CD4-positive, alpha-beta T cell treated with Interleukin-2 at 100 ng/mL for 4 hours (primary cell): ENCODE measurements around the gene ATP2B2.
"Not testable (repeated sequence)": the region's sequence is repeated elsewhere in the genome, so short reads cannot be mapped to it uniquely, and the experiment has no call there.

Source experiments
- DNase-seq: peaks from one replicate; pipeline ENCODE4 v3.0.0-alpha.2; 2020; ENCODE audit warnings: low spot score

The ATP2B2 gene

DNA sequence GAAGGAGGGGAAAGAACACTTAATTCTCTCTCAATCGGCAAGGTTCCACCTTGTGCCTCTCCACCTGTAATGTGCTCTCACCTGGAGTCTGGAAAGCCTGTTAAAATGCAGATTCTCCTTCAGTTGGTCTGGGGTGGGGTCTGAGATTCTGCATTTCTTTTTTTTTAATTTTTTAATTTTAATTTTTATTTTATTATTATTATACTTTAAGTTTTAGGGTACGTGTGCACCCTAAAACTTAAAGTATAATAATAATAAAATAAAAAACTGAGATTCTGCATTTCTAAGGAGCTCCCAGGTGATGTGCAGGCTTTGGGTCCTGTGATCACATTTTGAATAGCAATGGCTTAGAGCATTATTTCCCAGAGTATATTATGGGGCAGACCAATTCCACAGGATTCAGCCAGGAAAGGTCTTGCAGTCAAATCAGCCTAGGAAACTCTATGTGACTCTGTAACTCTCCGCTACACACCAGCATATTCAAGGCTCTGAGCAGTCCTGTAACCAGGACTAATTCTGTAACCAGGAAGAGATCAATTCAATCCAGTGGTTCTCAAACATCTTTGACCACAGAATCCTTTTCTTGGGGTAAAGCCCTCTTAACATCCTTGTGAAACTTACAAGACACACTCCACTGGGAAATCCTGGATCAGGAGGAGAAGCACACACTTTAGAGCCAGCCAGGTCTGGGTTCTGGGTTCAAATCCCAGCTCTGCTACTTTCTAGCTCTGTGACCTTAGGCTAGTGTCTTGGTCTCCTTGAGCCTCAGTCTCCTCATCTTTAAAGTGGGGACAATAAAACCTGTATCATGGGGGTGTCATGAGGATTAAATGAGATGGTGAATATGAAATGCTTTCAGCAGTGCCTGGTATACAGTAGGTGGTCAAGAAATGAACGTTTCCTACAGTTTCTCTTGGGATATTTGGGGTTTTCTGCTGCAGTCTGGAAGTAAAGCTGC is 122.2 kb downstream of the ATP2B2 start:
- no peak for DNase-seq

DNA sequence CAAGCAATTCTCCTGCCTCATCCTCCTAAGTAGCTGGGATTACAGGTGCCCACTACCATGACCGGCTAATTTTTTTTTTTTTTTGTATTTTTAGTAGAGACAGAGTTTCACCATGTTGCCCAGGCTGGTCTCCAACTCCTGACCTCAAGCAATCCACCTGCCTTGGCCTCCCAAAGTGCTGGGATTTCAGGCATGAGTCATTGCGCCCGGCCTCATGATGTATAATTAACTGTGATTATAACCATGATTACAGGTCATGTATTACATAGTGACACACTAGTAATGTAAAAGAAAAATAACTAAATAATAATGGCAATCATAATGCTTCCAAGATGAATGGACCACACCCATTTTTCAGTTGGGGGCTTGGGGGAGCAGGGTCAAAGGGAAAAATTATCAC is 122.9 kb downstream of the ATP2B2 start:
- not testable (repeated sequence) for DNase-seq

GRCh38 chr3:10381336-10381735 is 124.0 kb downstream of the ATP2B2 start:
- no peak for DNase-seq

DNA sequence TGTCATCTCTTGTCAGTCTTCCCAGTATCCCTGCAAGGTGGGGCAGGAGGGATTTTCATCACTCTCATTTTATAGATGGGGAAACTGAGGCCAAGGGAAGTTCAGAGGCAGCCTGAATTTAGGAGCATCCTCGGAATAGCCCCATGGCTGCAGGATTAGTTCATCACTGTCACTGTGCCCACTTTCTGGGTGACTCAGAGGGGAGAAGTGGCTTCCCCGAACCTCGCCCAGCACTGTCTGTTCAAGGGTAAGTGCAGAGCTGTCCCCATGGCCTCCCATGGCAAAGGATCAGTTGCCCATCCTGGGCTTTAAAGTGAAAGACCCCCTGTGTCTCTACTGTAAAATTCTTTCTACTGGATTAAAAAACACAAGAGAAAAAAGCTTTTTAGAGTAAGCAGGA is 124.5 kb downstream of the ATP2B2 start:
- no peak for DNase-seq

DNA sequence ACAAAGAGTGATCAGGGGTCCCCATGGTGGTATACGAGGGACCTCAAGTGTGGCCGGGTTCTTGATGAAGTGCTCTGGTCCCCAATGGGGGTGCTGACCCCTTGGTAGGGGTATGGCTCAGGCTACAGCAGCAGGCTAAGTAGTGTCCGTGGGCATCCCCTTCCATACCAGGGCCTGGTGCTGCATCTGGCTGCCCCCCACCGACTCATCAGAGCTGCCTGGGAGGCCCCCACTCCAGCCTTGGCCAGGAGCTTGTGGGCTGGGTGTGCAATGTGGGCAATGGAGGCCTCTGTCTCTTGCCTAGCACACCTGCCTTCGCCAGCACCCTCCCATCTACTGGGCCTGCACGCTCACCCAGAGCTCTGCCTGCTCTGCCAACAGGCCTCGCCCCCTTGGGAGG is 125.4 kb downstream of the ATP2B2 start:
- no peak for DNase-seq

GRCh38 chr3:10379161-10379560 is 126.2 kb downstream of the ATP2B2 start:
- no peak for DNase-seq

GRCh38 chr3:10378742-10379141 is 126.6 kb downstream of the ATP2B2 start:
- DNase-seq = no peak

GRCh38 chr3:10378246-10378645 is 127.1 kb downstream of the ATP2B2 start:
- no peak for DNase-seq

DNA sequence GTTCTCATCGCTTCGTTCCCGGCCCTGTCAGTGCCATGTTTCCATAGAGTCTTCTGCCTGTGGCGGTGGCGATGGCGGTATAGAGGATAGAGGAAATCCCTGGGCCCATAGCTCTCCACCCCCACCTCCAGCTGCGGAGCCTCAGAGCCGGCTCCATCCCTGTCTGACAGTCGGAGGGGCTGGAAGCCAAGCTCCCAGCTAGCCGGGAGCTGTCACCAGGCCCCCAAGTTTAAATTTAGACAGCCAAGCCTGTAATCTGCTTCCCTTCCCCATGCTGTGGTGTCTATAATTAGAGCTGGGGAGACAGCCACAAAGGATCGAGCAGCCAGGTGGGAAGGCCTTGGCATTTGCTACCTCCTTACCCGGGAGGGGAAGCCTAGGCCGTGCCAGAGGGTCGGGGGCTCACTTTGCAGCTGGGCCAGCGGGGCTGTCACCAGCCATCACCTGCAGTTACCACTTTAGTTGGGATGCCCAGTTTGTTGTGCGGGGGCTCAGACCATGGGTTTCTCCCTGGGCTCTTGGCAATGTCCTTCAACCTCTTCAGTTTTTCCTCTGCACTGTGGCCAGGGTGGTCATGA is 128.1 kb downstream of the ATP2B2 start:
- DNase-seq = no peak

GRCh38 chr3:10376353-10376752 is 129.0 kb downstream of the ATP2B2 start:
- no peak for DNase-seq

DNA sequence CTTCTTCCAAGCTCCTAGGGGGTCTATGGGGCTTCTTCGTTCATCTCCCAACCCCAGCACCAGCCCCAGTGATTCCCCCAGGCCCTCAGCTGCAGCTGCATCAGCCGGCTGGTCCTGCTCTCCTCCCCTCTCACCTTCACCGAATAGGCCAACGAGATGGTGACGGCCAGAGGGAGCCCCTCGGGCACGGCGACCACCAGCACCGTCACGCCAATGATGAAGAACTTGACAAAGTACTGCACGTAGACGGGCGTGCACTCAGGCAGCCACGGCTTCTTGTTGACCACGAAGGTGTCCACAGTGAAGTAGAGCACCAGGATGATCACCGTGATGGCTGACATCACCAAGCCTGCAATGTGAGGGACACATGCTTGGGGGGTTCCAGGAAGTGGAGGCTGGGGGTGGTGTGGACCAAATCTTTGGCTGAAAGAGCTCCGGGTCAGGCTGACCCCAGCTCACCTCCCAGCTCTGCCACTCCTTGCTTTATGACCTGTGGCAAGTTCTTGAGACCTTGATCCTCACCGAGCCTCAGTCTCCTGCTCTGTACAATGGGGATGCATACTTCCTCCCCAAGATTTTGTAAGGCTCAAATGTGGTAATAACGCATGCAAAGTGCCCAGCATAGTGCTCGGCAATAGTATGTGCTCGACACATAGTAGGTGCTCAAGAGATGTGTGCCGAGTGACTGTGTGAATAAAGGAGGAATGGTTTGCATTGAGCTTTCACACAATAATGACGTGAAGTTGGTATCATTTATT is 129.9 kb downstream of the ATP2B2 start:
- DNase-seq = no peak

- DNase-seq = no peak
Measured at GRCh38 chr3:10374311-10374710, 131.1 kb downstream of the ATP2B2 start.

- DNase-seq = no peak
Measured at GRCh38 chr3:10373686-10374261, 131.6 kb downstream of the ATP2B2 start.

DNA sequence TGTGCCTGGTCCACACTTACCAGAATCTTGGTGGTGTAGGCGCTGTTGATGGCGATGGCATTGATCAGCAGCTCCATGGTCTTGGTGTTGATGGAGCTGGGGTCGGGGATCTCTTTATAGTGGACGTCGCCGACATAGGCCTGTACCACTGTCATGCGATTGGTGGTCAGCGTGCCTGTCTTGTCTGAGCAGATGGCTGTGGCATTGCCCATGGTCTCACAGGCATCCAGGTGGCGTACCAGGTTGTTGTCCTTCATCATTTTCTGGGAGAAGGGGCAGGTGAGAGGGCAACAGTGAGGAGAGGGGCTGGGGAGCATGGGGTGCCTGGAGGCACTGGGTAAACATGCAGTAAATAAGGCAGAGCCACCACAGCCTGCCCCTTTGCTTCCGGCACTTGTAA is 133.6 kb downstream of the ATP2B2 start:
- no peak for DNase-seq

GRCh38 chr3:10371167-10371566 is 134.2 kb downstream of the ATP2B2 start:
- DNase-seq = no peak

- no peak for DNase-seq
Measured at GRCh38 chr3:10370429-10370828, 135.0 kb downstream of the ATP2B2 start.

GRCh38 chr3:10368512-10368911 is 136.9 kb downstream of the ATP2B2 start:
- DNase-seq = no peak

DNA sequence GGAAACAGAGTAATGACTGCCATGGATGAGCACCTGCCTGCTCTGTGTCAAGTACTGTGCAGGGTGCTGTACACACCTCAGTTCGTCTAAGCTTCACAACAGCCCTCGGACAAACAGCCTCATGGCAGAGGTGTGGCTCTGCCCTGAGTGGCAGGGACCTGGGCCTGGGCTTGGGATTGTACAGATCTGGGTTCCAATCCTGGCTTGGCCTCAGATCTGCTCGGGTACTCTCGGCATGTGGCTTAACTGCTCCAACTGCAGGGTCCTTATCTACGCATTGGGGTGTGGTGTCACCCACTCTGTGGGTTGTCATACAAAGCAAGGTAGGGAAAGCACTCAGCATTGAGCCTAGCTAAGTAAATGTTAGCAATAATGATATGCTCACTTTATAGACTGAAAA is 137.9 kb downstream of the ATP2B2 start:
- no peak for DNase-seq

GRCh38 chr3:10366651-10367101 is 138.7 kb downstream of the ATP2B2 start:
- peak; percentile 13 for DNase-seq

- DNase-seq = no peak
Measured at GRCh38 chr3:10365791-10366190, 139.6 kb downstream of the ATP2B2 start.

GRCh38 chr3:10365316-10365715 is 140.1 kb downstream of the ATP2B2 start:
- DNase-seq = no peak

DNA sequence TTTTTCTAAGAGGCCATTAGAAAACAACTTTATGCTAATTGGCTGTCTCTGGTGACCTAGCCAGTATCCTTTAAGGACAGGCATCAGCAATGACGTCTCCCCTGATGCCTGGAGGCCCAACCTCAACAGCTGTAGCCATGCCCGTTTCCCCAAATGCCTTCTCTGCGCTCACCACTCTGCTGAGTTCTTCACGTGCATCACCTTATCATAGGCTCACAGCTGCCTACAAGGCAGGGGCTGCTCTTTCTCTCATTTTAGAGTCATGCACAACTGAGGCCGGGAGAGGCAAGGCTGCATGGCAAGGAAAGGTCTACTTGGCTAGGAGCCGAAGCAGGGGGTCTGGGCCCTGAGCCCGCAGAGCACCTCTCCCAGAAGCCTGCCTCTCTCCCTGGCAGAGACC is 140.6 kb downstream of the ATP2B2 start:
- DNase-seq = no peak
